ENCODE data around the gene NOP58.
"Not testable (repeated sequence)": the region's sequence is repeated elsewhere in the genome, so short reads cannot be mapped to it uniquely, and the experiment has no call there.

Gene NOP58

GRCh38 chr2:202311823-202312388, 46.3 kb downstream of the NOP58 start:
- DNase-seq, result no peak

GRCh38 chr2:202314116-202314515, 48.6 kb downstream of the NOP58 start:
- no peak for DNase-seq

DNA sequence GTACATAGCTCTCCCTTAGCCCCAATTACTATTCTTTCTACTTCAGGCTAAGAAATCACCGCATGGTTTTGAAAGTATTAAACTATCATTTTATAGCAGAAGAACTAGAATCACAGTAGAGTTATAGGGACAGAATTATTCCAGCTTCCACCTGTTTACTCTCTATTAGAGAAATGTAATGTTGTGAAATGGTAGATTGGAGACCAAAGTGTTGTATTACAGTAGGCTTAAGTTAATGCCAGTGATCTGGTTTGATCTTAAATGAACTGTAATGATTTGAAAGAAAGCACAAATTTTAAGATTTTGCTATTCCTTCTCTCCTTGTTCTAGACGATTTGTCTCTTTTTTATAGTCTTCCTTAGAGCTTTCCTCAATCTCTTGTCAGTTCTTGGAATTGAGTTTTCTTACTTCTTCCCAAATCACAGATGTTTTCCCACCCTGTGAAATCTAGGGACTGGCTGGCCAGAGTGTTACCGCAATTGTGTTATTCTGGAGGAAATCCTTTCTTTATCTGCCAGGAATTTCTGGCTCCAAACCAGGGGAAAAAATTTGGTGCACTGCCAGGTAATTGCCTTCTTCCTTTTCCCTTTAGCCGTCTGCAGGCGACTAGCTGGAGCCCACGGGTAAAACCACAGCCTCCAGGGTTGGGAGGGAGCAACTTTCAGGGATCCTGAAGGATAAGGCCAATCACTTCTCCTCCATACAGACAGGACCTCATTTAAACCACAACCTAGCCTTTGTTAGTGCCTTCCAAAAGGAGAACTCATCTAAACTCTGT, 51.7 kb downstream of the NOP58 start:
- DNase-seq, result no peak

DNA sequence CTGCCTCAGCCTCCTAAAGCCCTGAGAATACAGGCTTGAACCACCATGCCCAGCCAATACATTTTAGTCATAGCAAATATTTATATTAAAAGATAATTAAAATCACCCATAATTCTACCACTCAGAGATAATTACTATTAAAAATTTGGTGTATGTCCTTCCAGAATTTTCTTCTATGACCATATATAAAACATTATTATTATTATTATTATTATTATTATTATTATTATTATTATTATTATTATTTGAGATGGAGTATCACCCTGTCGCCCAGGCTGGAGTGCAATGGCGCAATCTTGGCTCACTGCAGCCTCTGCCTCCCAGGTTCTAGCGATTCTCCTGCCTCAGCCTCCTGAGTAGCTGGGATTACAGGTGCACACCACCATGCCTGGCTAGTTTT, 54.8 kb downstream of the NOP58 start:
- not testable (repeated sequence) for DNase-seq

DNA sequence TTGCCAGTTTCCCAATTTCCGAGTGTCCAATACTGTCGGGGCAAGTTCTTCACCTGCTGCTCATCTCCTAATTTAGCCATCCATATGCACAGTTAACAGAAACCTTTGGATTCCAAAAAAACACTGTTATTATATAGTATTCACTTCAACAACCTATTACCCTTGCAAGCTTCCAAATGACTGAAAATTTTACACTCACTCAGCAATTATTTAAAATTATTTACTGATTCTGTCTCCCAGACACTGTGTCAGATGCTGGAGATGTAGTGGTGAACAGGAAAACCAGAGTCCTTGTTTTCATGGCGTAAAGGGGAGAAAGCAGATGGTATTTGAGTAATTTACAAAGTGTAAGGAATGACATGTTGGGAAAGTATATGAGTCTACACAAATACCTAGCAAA, 56.9 kb downstream of the NOP58 start:
- DNase-seq, result no peak

DNA sequence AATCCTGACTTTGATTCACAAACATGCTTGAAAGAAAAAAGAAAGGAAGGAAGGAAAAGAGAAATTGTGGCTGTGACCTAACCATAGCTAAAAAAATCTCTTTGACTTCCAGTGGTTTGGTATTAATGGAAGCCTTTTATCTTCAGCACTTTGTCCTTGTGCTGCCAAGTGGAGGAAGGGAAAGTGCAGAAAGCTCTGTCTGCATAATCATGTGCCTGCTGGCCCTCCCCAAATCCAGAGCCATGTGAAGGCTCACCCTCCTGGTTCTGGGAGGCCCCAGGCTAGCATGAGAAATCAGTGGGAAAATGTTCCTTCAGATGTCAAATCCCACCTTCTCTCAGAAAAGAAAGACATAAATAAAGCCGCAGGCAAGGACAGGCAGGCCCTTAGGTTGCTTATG, 62.3 kb downstream of the NOP58 start:
- DNase-seq, result no peak

DNA sequence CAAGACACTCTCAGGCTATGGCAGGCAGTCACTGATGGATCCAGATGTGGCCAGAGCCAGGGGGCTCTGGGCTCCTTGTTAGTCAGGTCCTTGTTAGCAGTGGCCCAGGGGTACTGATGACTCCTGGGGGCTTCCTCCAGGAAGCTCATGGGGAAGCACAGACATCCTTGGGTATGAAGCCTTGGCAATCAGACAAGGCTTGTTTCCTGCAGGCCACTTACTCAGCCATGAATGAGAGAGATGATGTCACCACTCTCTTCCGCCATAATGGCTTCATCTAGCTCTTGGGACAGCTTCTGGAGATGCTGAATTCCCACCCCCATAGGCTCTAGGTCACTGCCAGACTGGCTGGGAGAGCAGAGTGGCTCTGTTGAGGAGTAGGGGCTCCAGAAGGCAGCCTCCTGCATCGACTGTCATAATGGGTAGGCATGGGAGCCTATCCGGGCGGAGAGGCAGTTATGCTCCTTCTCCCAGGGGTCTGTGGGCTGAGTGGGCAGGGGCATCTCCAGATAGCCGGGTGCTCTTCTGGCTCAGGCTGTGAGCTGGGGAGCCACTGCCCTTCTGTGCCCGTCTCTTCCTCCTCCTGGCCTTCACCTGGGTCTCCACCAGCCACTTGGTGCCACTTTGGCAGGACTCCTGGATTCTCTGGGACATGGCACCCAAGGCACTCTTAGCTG, 70.4 kb downstream of the NOP58 start:
- no peak for DNase-seq

DNA sequence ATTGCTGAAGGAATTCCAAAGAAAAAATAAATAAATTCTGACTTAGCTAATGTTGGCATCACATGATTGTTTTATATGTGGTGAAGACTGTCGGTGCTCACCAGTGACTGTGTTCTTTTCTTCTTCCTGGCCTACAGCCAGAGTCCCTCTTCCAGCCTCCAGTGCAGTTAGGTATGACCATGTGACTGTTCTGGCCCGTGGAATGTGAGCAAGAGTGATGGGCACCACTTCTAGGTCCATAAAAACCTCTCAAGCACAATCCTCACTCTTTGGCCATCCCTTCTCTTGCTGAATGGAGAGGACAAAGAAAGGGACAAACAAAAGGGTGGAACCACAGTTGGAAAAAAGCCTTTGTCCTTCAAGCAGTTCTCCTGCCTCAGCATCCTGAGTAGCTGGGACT, 71.6 kb downstream of the NOP58 start:
- no peak for DNase-seq

- no peak for DNase-seq
These were observed 72.3 kb downstream of the NOP58 start for GRCh38 chr2:202337706-202338346.

GRCh38 chr2:202339071-202339870, 73.7 kb downstream of the NOP58 start:
- no peak for DNase-seq

- no peak for DNase-seq
These were observed 78.6 kb downstream of the NOP58 start for GRCh38 chr2:202344178-202344577.

GRCh38 chr2:202346180-202346579, 80.6 kb downstream of the NOP58 start:
- no peak for DNase-seq

Measured in CD4-positive, alpha-beta T cell treated with Interleukin-4 for 4 hours (primary cell).